Fibroblast of upper back skin (primary cell): ENCODE data around the gene MROH7.

ENCODE experiments used
- DNase-seq: peaks from one replicate; pipeline ENCODE4 v3.0.0-alpha.2; 2013

MROH7 gene

GRCh38 chr1:54744696-54745095, 103.1 kb downstream of the MROH7 start:
- no peak for DNase-seq

- no peak for DNase-seq
Measured at GRCh38 chr1:54745274-54745673, 103.7 kb downstream of the MROH7 start.

GRCh38 chr1:54745864-54746263, 104.3 kb downstream of the MROH7 start:
- DNase-seq: no peak

- DNase-seq: no peak
Measured at GRCh38 chr1:54748094-54748835, 106.7 kb downstream of the MROH7 start.

- no peak for DNase-seq
Measured at GRCh38 chr1:54750596-54750995, 109.0 kb downstream of the MROH7 start.

GRCh38 chr1:54751426-54751825, 109.8 kb downstream of the MROH7 start:
- no peak for DNase-seq

- no peak for DNase-seq
Measured at GRCh38 chr1:54754045-54754444, 112.5 kb downstream of the MROH7 start.

GRCh38 chr1:54754486-54755285, 113.1 kb downstream of the MROH7 start:
- DNase-seq: no peak

GRCh38 chr1:54757833-54758232, 116.2 kb downstream of the MROH7 start:
- no peak for DNase-seq

GRCh38 chr1:54758678-54759348, 117.2 kb downstream of the MROH7 start:
- no peak for DNase-seq
